SK-N-DZ (cell line): ENCODE data around the gene SCGB3A2.

Experiments
- DNase-seq: peaks from one replicate; pipeline ENCODE4 v3.0.0-alpha.2; 2015; ENCODE audit warnings: low spot score

Gene SCGB3A2

GRCh38 chr5:147904110-147904509 lies 25.6 kb downstream of the SCGB3A2 start:
- DNase-seq = no peak

GRCh38 chr5:147906326-147907095 lies 28.0 kb downstream of the SCGB3A2 start, which contains the start of gene C5orf46:
TSS of gene C5orf46 (minus strand) at chr5:147906538. CDS start at chr5:147906501, 37 bp downstream.
- DNase-seq = no peak

GRCh38 chr5:147911427-147911826 lies 32.9 kb downstream of the SCGB3A2 start:
- DNase-seq = no peak

GRCh38 chr5:147912011-147912410 lies 33.5 kb downstream of the SCGB3A2 start:
- DNase-seq = no peak

- DNase-seq = no peak
Observed at GRCh38 chr5:147913786-147914185, 35.3 kb downstream of the SCGB3A2 start.

- DNase-seq = no peak
Observed at GRCh38 chr5:147918101-147918685, 39.7 kb downstream of the SCGB3A2 start.

GRCh38 chr5:147918899-147919298 lies 40.4 kb downstream of the SCGB3A2 start:
- no peak for DNase-seq

GRCh38 chr5:147920420-147921030 lies 42.0 kb downstream of the SCGB3A2 start:
- no peak for DNase-seq

- DNase-seq = no peak
Observed at GRCh38 chr5:147921136-147921535, 42.6 kb downstream of the SCGB3A2 start.

- DNase-seq = peak; percentile 8
Observed at GRCh38 chr5:147925020-147925419, 46.5 kb downstream of the SCGB3A2 start.

- DNase-seq = no peak
Observed at GRCh38 chr5:147927901-147928300, 49.4 kb downstream of the SCGB3A2 start.

GRCh38 chr5:147930769-147931168 lies 52.3 kb downstream of the SCGB3A2 start:
- DNase-seq = no peak
